ENCODE data around the gene LIF.

Gene LIF

DNA sequence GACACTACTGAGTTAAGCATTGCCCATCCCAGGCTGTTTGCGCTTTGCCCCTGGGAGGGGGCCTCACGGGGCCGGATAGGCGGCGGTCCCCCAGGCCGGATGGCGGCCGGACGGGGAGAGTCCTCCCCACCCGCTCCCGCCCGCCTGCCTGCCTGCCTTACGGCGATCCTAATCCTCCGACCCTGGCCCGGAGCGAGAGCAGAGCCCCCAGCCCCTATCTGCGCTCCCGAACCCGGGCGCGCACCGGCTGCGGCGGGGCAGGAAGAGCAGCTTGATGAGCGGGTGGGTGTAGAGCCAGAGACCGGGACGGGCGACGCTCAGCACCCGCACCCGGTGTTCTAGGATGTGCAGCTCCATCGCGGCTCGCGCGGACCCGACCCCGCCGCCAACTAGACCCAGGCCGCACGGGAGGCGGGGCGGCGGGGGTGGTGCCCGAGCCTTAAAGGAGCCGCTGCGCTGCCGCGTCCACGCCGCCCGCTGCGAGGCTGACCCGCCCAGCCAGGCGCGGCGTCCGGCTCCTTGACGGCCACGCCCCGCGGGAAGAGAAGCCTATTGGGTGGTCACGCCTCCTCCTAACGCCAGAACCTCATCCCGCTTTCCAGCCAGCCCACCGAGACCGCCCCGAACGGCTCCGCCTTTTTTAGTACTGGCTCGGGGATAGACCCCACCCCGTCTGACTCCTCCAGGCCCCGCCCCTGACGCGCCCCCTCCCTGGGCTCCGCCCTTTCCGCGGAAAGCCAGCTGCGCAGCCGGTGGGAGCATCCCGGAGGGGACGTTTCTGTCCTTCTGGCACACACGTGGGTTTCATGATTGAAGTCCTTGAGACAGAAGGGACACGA is 42.8 kb upstream of the LIF start, which contains the start of gene CASTOR1:
Gene CASTOR1, minus strand, starts transcription at position 365 of the 839 bp plus-strand sequence. Its CDS starts 8 bp downstream, at position 357.
- peak within 1 kb of the TSS; percentile 76 to 99 for H3K4me3 ChIP-seq
- H3K27me3 ChIP-seq, result no peaks in the 10 kb centered on the region
- intact Hi-C loops (cut with DNase I; ENCODE audit: low total_unique reads), result loop anchor here (2.0 kb wide), 2 partner anchors 37 to 67 kb away; partner anchors contain the start of genes CCDC157, SF3A1 and TBC1D10A
- H3K27ac ChIP-seq, result peak within 1 kb of the TSS; percentile 89 to 99
- peaks cover 27 to 55% (median 53%) of the 10 kb centered on the region in 3 donors for H3K36me3 ChIP-seq
- TF ChIP-seq, protein P1, sequence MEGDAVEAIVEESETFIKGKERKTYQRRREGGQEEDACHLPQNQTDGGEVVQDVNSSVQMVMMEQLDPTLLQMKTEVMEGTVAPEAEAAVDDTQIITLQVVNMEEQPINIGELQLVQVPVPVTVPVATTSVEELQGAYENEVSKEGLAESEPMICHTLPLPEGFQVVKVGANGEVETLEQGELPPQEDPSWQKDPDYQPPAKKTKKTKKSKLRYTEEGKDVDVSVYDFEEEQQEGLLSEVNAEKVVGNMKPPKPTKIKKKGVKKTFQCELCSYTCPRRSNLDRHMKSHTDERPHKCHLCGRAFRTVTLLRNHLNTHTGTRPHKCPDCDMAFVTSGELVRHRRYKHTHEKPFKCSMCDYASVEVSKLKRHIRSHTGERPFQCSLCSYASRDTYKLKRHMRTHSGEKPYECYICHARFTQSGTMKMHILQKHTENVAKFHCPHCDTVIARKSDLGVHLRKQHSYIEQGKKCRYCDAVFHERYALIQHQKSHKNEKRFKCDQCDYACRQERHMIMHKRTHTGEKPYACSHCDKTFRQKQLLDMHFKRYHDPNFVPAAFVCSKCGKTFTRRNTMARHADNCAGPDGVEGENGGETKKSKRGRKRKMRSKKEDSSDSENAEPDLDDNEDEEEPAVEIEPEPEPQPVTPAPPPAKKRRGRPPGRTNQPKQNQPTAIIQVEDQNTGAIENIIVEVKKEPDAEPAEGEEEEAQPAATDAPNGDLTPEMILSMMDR (IDR thresholded peaks at IDR 0.05), result peak in 1 of 2 experiments; percentile 11
- no peaks in the 10 kb centered on the region for H3K9me3 ChIP-seq
- peaks cover 17 to 52% (median 31%) of the 10 kb centered on the region in 4 donors for H3K4me1 ChIP-seq
- peak; percentile 99 to 100 for DNase-seq

DNA sequence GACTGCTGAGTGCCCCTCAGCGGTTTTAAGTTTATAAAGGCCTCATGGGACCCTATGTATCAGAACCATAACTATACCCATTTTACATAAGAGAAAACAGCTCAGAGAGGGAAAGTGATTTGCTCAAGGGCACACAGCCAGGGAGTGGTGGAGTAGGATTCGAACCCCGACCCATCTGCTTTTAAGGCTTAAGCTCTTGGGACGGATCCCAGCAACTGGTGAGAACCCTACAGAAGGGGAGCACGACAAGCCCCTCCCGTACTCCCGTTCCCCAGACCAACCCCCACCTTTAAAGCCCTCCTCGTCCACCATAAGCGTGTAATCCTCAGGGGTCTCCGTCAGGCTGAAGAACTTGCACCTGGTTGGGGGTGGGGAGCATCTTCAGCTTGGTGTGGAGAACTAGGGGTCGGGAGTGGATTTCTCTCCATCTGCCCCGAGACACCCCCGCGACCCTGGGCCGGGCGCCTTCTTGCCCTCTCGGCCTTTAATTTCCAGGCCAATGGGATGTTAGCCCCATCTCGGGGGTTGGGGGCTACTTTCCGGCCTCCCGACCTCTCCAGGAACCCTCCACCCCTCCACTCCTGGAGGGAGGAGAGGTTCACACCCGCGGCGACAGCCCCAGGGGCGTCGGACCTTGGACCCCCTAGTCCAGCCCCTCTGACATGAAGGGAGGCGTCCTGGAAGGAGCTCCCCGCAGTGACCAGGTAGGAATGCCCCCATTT is 42.0 kb upstream of the LIF start:
- DNase-seq, result no peak
- peaks cover 17 to 52% (median 31%) of the 10 kb centered on the region in 4 donors for H3K4me1 ChIP-seq
- H3K4me3 ChIP-seq, result peak overlapping the region; percentile 76 to 99
- peaks cover 24 to 55% (median 53%) of the 10 kb centered on the region in 3 donors for H3K36me3 ChIP-seq
- H3K9me3 ChIP-seq, result no peaks in the 10 kb centered on the region
- H3K27me3 ChIP-seq, result no peaks in the 10 kb centered on the region
- H3K27ac ChIP-seq, result peak overlapping the region; percentile 89 to 99
- intact Hi-C loops (cut with DNase I; ENCODE audit: low total_unique reads), result loop anchor here (2.0 kb wide), 2 partner anchors 38 to 68 kb away; partner anchors contain the start of genes CCDC157, SF3A1 and TBC1D10A
- TF ChIP-seq, protein P1 (IDR thresholded peaks at IDR 0.05), result no peak

DNA sequence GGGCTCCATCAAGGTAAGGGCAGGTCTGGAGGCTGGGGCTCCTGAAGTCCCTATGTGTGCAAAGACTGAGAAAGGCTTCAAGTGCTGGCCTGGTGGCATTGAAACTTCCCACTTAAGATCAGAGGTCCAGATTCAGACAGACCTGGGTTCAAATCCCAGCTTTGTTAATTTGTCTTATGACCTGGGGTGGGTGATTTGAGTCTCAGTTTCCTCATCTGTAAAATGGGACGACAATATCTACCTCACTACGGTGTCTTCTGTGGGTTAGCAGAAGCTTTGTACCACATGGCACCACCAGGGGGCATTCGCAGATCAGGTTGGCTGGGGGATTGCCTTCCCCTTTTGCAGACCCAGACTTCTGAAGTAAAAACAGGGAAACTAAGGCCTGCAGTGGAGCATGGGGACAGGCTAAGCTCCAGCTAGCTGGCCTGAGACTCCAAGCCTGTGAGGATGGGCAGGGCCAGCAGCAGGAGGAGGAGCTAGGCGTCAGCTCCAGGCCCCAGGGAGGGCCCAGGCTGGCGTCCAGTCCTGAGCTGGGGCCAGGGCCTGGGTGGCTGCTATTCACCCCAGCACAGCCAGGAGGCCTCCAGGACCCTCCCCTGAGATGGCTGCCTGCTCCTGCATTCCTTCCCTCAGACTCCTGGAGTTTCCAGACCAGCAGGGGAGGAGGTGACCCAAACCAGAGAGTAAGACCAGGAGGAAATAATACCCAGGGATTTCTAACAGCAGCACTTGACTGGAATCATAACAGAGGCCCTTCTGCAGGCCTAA is 41.3 kb upstream of the LIF start:
- Histone ChIP-seq H3K27me3 (no peaks in the 10 kb centered on the region), H3K36me3 (peaks cover 18 to 55% (median 48%) of the 10 kb centered on the region in 3 donors), H3K4me3 (peak overlapping the region; percentile 76 to 99), H3K4me1 (peaks cover 17 to 52% (median 31%) of the 10 kb centered on the region in 4 donors), H3K27ac (peak overlapping the region; percentile 89 to 99), H3K9me3 (no peaks in the 10 kb centered on the region)
- DNase-seq, result peak; percentile 89 to 96
- intact Hi-C loops (cut with DNase I; ENCODE audit: low total_unique reads), result loop anchor here (1.0 to 2.0 kb wide), 3 partner anchors 39 to 99 kb away; partner anchors contain the start of genes CCDC157, RNF215, SF3A1 and TBC1D10A
- TF ChIP-seq, protein P1 (IDR thresholded peaks at IDR 0.05), result peak; percentile 82 to 85

DNA sequence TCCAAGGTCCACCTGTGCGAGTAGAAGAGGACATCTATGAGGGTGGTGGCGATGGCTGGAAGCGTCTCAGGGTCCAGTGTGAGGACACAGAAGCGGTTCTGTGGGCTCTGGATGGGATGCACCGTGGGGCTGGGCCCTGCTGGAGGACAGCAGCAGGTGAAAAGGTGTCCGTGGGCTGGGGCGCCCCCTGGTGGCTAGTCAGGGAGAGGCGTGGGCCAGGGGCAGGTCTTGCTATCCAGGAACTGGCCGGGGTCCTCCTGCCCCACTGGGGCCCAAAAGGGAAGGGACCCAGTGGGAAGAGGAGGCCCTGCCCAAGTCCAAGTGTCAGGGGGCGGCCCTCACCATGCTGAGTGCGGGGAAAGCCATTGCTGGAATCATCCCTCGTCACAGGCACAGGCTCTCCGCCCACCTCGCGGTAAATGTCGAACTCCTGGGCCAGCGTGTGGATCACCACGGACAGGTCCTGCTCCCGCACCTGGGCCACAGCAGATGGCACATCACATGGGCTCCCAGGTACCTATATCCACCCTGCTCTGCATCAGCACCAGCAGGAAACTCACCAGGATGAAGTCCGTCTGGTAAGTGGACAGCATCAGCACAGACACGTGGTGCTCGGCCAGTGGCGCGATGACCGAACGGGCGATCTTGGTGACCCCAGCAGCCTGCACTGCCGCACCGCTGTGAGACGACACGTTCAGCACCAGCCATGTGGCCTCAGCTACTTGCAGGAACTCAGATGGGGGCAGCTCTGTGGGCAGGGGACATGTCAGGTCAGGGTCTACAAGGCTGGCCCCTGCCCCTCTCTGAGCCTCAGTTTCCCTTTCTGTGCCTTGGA is 40.5 kb upstream of the LIF start:
- Histone ChIP-seq H3K4me3 (no peak overlapping the region), H3K27me3 (no peaks in the 10 kb centered on the region), H3K27ac (peak overlapping the region in 1 of 2 donors; percentile 99), H3K9me3 (no peaks in the 10 kb centered on the region), H3K36me3 (peaks cover 18 to 53% (median 40%) of the 10 kb centered on the region in 3 donors), H3K4me1 (peaks cover 17 to 47% (median 31%) of the 10 kb centered on the region in 4 donors)
- TF ChIP-seq, protein P1 (IDR thresholded peaks at IDR 0.05), result peak; percentile 74 to 76
- peak in 1 of 2 donors; percentile 66 for DNase-seq
- intact Hi-C loops (cut with DNase I; ENCODE audit: low total_unique reads), result loop anchor here (1.0 kb wide), 1 partner anchor 100 kb away; the partner anchor contains the start of gene RNF215
